SK-N-DZ (cell line): Measurements from ENCODE around the gene SHOC2.

Experiments used
- DNase-seq: peaks from one replicate; pipeline ENCODE4 v3.0.0-alpha.2; 2015; ENCODE audit warnings: low spot score

SHOC2 gene

GRCh38 chr10:110983466-110983865 is 64.1 kb downstream of the SHOC2 start:
- DNase-seq, result no peak

DNA sequence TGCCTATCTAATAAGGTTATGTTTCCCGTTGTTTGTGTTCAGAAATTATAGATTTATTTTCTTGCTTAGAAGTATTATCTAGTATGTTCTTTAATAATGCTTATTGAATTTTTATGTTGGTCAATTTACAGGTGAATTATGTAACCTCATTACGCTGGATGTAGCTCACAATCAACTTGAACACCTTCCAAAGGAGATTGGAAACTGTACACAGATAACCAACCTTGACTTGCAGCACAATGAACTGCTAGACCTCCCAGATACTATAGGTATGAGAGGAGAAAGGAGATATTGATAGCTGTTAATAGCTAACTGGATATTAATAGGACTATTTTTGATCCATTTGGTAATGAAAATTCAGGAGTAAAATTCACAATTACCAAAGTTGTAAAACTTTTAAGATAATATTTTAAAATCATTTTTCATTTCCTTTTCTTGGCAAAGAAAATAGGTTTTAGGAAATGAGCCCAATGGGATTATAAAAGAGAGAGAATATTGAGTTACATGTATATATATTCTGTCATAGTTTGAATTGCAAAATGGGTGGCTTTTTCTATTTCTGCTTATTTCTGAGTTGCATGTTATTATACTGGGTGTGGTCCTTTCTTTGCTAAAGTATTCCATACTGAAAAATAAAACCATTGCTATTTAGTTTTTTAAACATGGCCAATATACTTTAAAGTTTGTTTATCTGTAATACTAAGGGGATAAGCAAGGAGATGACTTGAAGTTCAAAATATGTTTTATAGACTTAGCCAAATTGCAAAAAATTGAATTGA is 66.3 kb downstream of the SHOC2 start:
- DNase-seq, result no peak

GRCh38 chr10:110989016-110989415 is 69.6 kb downstream of the SHOC2 start:
- no peak for DNase-seq

DNA sequence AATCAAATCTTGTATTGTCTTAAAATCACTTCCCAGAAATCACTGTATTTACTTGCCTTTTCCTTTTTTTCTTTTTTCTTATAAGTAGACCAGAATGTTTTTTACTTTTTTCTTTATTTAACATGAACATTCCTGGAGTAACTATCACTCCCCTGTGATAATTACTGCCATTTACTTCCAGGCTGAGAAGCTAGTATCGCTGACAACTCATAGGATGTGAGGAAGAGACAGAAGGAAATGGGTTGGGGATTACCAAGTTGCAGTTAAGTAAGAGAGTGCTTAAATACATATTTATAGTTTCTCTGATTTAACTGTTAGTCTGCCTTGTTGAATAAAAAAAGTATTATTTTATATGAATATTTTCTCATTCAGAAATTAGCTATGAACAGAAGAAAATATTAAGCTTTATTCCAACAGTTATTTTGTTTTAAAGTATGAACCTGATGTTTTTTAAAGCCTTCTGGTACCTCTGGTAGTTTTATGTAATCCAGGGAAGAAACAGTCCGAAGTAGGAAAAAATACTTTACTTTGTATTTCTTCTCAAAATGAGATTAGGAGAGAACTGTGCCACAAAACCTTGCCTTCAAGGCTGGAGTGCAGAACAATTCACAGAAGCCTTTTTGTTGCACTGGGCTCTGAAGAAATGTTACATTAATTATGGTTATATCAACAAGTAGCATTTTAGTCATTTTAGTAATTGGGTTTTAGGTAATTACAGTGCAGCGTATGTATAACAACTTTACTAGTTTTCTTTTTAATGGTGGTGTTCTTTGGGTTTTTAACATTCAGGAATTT is 72.8 kb downstream of the SHOC2 start:
- DNase-seq, result no peak

DNA sequence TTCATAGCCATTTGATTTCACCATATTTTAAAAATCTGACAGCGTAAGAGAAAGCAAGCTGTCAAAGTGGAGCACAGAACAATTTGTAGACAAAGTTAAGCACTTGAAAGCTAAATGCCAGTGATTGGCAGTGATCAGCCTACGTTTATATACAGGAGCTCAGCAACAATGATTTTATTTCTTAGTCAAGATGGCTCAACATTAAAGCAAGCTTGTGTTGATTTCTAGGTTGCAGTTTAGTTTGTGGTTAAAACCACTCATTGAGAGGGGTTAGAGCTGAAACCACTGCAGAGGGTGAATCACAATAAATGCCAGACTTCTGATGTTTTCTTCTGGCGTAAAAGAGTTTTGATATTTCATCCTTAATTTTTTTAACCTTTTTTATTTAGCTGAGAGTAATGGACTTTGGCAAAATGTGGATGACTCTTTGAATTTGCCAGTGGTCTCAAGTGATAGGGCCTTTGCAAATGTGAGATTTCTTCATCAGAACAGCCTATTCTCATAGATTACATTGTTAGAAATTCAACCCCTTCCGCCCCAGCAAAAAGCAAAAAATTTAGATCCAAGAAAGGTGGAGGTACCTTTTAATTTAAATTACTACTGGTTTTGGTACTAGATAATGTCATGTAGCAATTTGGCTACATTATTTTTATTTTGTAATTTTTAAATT is 73.8 kb downstream of the SHOC2 start:
- DNase-seq, result no peak

DNA sequence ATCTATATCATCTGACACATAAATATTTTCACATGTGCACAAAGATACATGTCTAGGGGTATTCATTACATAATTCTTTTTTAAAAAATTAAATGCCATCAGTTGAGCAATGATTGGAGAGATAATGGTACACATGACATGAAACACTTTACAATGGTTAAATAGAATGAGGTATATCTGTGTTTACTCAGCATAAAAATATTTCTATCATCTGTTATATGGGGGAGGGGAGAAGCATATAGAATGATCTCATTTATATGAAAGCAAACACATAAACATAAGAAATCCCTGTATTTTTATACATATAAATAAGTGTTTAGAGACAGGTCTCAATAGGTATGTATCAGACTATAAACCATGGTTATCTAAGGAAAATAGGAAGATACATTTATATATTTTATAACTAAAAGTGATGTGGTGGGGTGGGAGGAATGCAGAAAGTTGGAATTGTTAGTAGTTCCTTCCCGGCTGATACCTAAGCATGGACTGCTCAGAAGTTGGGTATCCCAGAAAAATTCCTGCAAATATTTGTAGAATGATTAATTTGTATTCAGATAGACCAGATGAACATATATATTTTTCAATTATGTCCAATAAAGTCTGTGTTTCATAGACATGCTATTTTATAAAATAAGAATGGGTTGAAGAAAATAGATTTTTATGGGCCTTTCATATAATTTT is 75.1 kb downstream of the SHOC2 start:
- DNase-seq, result no peak

GRCh38 chr10:110995301-110995700 is 75.9 kb downstream of the SHOC2 start:
- no peak for DNase-seq

DNA sequence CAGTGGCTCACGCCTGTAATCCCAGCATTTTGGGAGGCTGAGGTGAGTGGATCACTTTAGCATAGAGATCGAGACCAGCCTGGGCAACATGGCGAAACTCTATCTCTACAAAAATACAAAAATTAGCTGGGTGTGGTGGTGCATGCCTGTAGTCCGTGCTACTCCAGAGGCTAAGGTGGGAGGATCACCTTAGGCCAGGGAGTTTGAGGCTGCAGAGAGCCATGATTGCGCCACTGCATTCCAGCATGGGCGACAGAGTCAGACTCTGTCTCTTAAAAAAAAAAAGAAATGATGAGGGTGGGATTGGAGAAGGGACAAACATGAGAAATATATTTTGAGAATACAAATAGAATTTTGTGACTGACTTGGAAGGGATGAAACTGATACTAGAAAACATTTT is 76.9 kb downstream of the SHOC2 start:
- DNase-seq, result no peak

DNA sequence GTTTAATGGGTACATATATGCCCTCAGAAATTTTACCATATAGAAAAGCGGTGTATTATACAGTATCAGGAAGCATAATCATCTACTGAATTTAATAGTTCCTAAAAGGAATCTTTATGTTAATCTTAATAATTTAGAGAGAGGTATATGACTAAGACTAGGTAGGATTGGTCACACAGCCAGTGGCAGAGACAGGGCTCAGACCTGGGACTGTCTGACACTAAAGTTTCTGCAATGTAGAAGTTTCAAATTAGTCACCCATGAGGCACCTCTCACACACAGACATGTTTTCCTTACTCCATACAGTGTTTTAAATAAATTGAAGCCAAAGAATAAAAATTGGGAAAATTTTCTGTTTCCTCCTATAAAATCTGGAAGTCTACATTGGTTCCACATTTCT is 84.6 kb downstream of the SHOC2 start:
- DNase-seq, result no peak

DNA sequence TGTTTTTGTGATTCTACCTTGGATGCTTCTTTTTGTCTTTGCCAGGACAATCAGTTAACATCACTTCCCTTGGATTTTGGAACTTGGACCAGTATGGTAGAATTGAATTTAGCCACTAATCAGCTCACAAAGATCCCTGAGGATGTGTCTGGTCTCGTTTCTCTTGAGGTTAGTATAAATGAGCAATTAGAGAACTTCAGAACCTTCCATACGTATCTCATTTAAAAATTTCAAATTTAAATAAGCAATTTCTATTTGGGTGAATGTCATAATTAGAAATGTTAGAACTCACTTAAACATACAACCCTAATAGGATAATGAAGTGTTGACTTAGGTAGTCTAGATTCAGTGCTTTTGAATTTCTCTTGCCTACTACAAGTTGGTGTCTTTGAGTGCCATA is 88.1 kb downstream of the SHOC2 start:
- no peak for DNase-seq

DNA sequence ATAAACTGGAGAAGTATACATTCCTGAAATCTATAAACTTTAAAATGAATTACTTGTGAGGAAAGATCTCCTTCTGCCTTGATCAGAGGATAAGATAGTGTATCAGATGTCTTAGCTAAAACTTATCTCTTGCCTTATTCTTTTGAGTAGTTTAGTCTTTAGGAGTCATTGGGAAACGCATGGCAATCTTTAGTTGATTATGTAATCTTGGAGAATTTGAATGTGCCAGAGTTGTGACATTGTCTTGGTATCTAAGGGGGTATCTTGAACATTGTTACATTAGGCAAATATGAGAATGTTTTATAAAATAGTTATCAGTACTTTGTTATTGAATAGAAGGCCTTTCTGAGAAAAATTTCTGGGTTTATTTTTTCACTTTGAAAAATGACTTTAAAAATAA is 95.8 kb downstream of the SHOC2 start:
- no peak for DNase-seq

GRCh38 chr10:111017098-111017497 is 97.7 kb downstream of the SHOC2 start:
- no peak for DNase-seq

DNA sequence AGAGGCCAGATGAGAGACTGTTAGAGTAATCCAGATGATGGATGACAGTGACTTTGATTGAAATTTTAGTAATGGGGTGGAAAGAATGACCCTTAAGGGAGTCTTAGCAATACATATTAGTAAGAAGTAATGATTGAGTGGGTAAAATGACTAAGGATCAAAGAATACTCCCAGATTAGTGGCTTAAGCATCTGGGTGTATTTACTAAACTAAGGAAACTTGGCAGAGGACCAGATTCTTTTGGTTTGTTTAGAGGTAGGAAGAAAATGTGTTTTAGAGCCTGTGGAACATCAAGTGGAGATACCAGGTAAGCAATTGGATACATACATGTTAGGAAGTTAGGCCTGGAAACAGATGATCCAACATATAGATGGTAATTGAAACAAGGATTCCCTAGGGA is 98.6 kb downstream of the SHOC2 start:
- DNase-seq, result no peak

- no peak for DNase-seq
Measured at GRCh38 chr10:111023060-111023459, 103.7 kb downstream of the SHOC2 start.

DNA sequence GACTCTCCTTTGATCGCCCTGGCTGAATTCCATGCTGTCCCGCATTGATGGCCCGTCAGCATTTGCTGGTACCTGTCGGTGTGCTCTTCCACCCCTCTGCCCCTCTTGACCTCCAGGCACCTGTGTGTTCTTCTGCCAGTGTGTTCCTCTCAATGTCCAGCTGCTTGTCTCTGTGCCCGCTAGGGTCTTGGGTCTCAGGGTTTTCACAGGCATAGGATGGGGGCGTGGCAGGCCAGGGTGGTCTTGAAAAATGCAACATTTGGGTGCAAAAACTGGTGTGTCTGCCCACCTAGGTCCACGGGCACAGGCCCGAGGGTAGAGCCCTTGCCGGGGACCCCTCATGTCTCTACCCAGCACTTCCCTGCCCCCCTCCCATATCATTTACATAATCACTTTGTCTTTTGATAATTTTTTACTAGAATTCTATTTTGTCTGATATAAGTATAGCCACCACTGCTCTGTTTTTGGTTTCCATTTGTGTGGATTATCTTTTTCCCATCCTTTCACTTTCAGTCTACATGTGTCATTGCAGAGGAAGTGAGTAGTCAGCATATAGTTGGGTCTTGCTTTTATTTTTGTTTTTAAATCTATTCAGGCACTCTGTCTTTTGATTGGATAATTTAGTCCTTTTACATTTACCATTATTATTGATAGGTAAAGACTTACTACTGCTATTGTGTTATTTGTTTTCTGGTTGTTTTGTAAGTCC is 110.8 kb downstream of the SHOC2 start:
- no peak for DNase-seq

- DNase-seq, result no peak
Measured at GRCh38 chr10:111034598-111035310, 115.3 kb downstream of the SHOC2 start.

GRCh38 chr10:111035542-111035941 is 116.1 kb downstream of the SHOC2 start:
- DNase-seq, result no peak

- no peak for DNase-seq
Measured at GRCh38 chr10:111037858-111038257, 118.5 kb downstream of the SHOC2 start.

DNA sequence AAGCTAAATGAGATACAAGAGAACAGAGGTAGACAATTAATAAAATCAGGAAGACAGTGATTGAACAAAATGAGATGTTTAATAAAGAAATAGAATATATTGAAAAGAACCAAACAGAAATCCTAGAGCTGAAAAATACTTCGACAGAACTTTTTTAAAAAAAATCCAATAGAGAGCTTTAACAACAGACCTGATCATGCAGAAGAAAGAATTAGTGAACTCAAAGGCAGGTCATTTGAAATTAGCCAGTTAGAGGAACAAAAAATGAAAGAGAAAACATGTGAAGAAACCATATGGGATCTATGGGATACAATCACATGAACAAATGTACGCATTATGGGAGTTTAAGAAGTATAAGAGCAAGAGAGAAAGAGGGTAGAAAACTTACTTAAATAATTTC is 120.1 kb downstream of the SHOC2 start:
- DNase-seq, result no peak

GRCh38 chr10:111057006-111057405 is 137.6 kb downstream of the SHOC2 start:
- no peak for DNase-seq
